NT2/D1 (cell line): Measurements from ENCODE around the gene PRAC2.

Experiments
- SUZ12 ChIP-seq: IDR thresholded peaks from 2 replicates; pipeline ENCODE4 v1.6.1; 2011; ENCODE audit not compliant: insufficient read length, insufficient read depth; ENCODE audit errors: extremely low read depth
- YY1 ChIP-seq: IDR thresholded peaks from 2 replicates; pipeline ENCODE4 v1.6.1; 2011; ENCODE audit not compliant: insufficient read length, insufficient read depth

GRCh38 chr17:48728232-48729231 lies 5.5 kb downstream of the PRAC2 start, which contains the start of gene HOXB13:
- no peak for TF ChIP-seq SUZ12
- TF ChIP-seq YY1 = no peak
